GM12878 (cell line): Measurements from ENCODE around the gene MANBA. TPM values are rescaled to one million over a fixed set of nuclear protein-coding genes. Genes with fewer than 3 reads are reported as not detected.
A peak's percentile ranks its signal among the peaks of the same experiment; 100 is the strongest.

Experiments
- ATAC-seq: fragments of 200-7000 bp; cut with Tn5 transposase; 3 replicates; pipeline ENCODE4 v1.9.1; 2020; ENCODE audit warnings: mild to moderate bottlenecking, moderate library complexity
- BruUV-seq: library from RNA; stranded (reverse); fragments of 400-500 nt; replicated peaks from 2 replicates; lab custom pipeline; 2021; lab: Mats Ljungman, UMichigan
- CTCF ChIA-PET: fragments of 300-600 bp; sonication (Branson Sonifier 250); formaldehyde crosslinking; extraction: SDS; loops from one replicate; lab custom pipeline; 2021; ENCODE audit warnings: inconsistent platforms; lab: Yijun Ruan, JAX
- POLR2A ChIA-PET: fragments of 350-600 bp; formaldehyde crosslinking; extraction: SDS; loops from one replicate; lab custom pipeline; 2021; ENCODE audit warnings: inconsistent platforms; lab: Charles Lee
- RAD21 ChIA-PET: fragments of 300-600 bp; sonication (Branson Sonifier 250); formaldehyde crosslinking; loops from one replicate; lab custom pipeline; 2023; ENCODE audit warnings: antibody characterized with exemption; ENCODE audit not compliant: unreplicated experiment; lab: Charles Lee
- SMC1A ChIA-PET: fragments of 300-600 bp; sonication (Branson Sonifier 250); formaldehyde crosslinking; loops from one replicate; lab custom pipeline; 2023; ENCODE audit not compliant: unreplicated experiment, uncharacterized antibody; lab: Charles Lee
- DNase-seq: peaks from one replicate; pipeline ENCODE4 v3.0.0-alpha.2; 2011; ENCODE audit warnings: low read depth, low spot score
- FAIRE-seq: peaks from 3 replicates; lab custom pipeline; 2011; peaks lifted over from hg19 to GRCh38; lab: Jason Lieb, UNC
- H2AFZ ChIP-seq: 2 replicates; pipeline ENCODE4 v1.6.0; 2011; ENCODE audit warnings: low read depth, low read length, control low read depth; ENCODE audit not compliant: control insufficient read depth
- H3K27ac ChIP-seq: 2 replicates; pipeline ENCODE4 v1.5.1; 2011; ENCODE audit warnings: control low read depth; ENCODE audit not compliant: control insufficient read depth, insufficient read depth
- H3K27me3 ChIP-seq, 2 experiments: replicated peaks in 1 of 2; 2 replicates each; pipeline versions ENCODE4 v1.6.0 to v1.6.1; 2011; ENCODE audit warnings: low read length in 1 of 2; ENCODE audit not compliant: control insufficient read depth in 2 of 2, insufficient read depth in 2 of 2
- H3K36me3 ChIP-seq, 2 experiments: 2 replicates each; pipeline ENCODE4 v1.5.1; 2011; ENCODE audit warnings: low read length in 1 of 2; ENCODE audit not compliant: control insufficient read depth in 2 of 2, insufficient read depth in 2 of 2
- H3K4me1 ChIP-seq: 2 replicates; pipeline ENCODE4 v1.6.1; 2011; ENCODE audit warnings: mild to moderate bottlenecking, low read length, moderate library complexity, mixed read lengths; ENCODE audit not compliant: control insufficient read depth, insufficient read depth
- H3K4me2 ChIP-seq: 2 replicates; pipeline ENCODE4 v1.6.0; 2011; ENCODE audit warnings: control low read depth; ENCODE audit not compliant: control insufficient read depth, insufficient read depth
- H3K4me3 ChIP-seq: fragments of 200-600 bp; sonication (generic); 2 replicates; pipeline ENCODE4 v1.5.1; 2016
- H3K79me2 ChIP-seq: 2 replicates; pipeline ENCODE4 v1.6.0; 2011; ENCODE audit warnings: low read length; ENCODE audit not compliant: control insufficient read depth, insufficient read depth
- H3K9ac ChIP-seq: 2 replicates; pipeline ENCODE4 v1.8.0; 2011; ENCODE audit warnings: low read length, control low read depth, mixed read lengths; ENCODE audit not compliant: control insufficient read depth, insufficient read depth
- H3K9me3 ChIP-seq: replicated peaks from 3 replicates; pipeline ENCODE4 v1.5.1; 2011; ENCODE audit warnings: mild to moderate bottlenecking, low read length; ENCODE audit not compliant: control insufficient read depth, insufficient read depth
- H4K20me1 ChIP-seq: 2 replicates; pipeline ENCODE4 v1.6.0; 2011; ENCODE audit not compliant: control insufficient read depth, insufficient read depth
- BACH1 ChIP-seq: fragments of 450-650 bp; IDR thresholded peaks from 2 replicates; pipeline ENCODE4 v1.6.1; 2017; ENCODE audit warnings: mild to moderate bottlenecking, borderline replicate concordance
- BHLHE40 ChIP-seq, 2 experiments: fragments of 450-650 bp in 1 of 2; IDR thresholded peaks; 2 replicates each; pipeline ENCODE4 v1.6.1; 2011 to 2017; ENCODE audit warnings: low read depth in 2 of 2, borderline replicate concordance in 1 of 2, improper control_type of control experiment in 1 of 2, low read length in 1 of 2, mild to moderate bottlenecking in 1 of 2
- BRCA1 ChIP-seq: IDR thresholded peaks from 2 replicates; pipeline ENCODE4 v1.6.1; 2011; ENCODE audit warnings: low read depth, low read length, improper control_type of control experiment
- ESRRA ChIP-seq: IDR thresholded peaks from 2 replicates; pipeline ENCODE4 v1.6.1; 2012; ENCODE audit warnings: mild to moderate bottlenecking, low read length, improper control_type of control experiment
- GABPA ChIP-seq: IDR thresholded peaks from 2 replicates; pipeline ENCODE4 v1.6.1; 2014; ENCODE audit warnings: antibody characterized with exemption, low read depth, mild to moderate bottlenecking, inconsistent platforms
- NFYB ChIP-seq: IDR thresholded peaks from 2 replicates; pipeline ENCODE4 v1.6.1; 2011; ENCODE audit warnings: low read depth, mild to moderate bottlenecking, low read length, improper control_type of control experiment, moderate library complexity; ENCODE audit not compliant: insufficient read depth
- PML ChIP-seq: IDR thresholded peaks from 2 replicates; pipeline ENCODE4 v1.6.1; 2012; ENCODE audit warnings: low read length, inconsistent platforms
- POU2F2 ChIP-seq: IDR thresholded peaks from 3 replicates; pipeline ENCODE4 v1.6.1; 2011; ENCODE audit warnings: low read depth, mild to moderate bottlenecking, low read length, borderline replicate concordance
- RAD21 ChIP-seq: IDR thresholded peaks from 2 replicates; pipeline ENCODE4 v1.6.1; 2011; ENCODE audit warnings: mild to moderate bottlenecking, low read depth, low read length, moderate library complexity; ENCODE audit not compliant: insufficient read depth
- SUPT20H ChIP-seq: IDR thresholded peaks from 2 replicates; pipeline ENCODE4 v1.6.1; 2011; ENCODE audit warnings: low read depth, mild to moderate bottlenecking, low read length, moderate library complexity, borderline replicate concordance; ENCODE audit not compliant: control insufficient read depth
- TARDBP ChIP-seq: IDR thresholded peaks from 2 replicates; pipeline ENCODE4 v1.6.1; 2016; ENCODE audit warnings: borderline replicate concordance
- WGBS: methylation state at CpG from one replicate; pipeline ENCODE4 v1.1.6; 2016; ENCODE audit warnings: low lambda C conversion rate; ENCODE audit not compliant: insufficient replicate concordance, insufficient coverage; ENCODE audit errors: missing lambda C conversion rate; 5-methylcytosine and 5-hydroxymethylcytosine counted together
- in situ Hi-C: fragments of 300-500 bp; cut with MboI; formaldehyde crosslinking; loops from 9 replicates; pipeline ENCODE4 v1.14.3; 2018; ENCODE audit warnings: mixed read lengths
- intact Hi-C: fragments of 100-400 bp; cut with micrococcal nuclease; formaldehyde crosslinking; loops from one replicate; pipeline ENCODE4 v1.14.2; 2022; ENCODE audit not compliant: unreplicated experiment
- polyA plus RNA-seq, 11 experiments: library from polyadenylated mRNA; depleted of rRNA in 4 of 11; unstranded in 6 of 11; stranded (reverse) in 5 of 11; fragments of >200 nt; fragmentation: Nextera tagmentation in 4 of 11; fragmentation: Illumina TruSeq in 1 of 11; extraction: Ambion mirVana in 4 of 11; extraction: Trizol in 1 of 11; gene quantifications; 1 replicate in 1 of 11; 2 replicates in 10 of 11; pipeline versions ENCODE4 v1.2.1 to v1.2.3, GENCODE V29; 2011 to 2016; ENCODE audit warnings: inconsistent platforms in 2 of 11, missing spikeins in 2 of 11, low read depth in 1 of 11
- total RNA-seq, 4 experiments: library from RNA; depleted of rRNA in 3 of 4; stranded (reverse); fragments of >200 nt in 3 of 4; fragmentation: Illumina TruSeq in 1 of 4; extraction: Trizol in 1 of 4; gene quantifications; 2 replicates each; pipeline versions ENCODE4 v1.2.1 to v1.2.3, GENCODE V29; 2013 to 2021
- TF ChIP-seq, protein P1 (sequence below): fragments of 450-650 bp; conservative IDR thresholded peaks from 2 replicates; pipeline ENCODE4 v1.6.1; 2017; ENCODE audit warnings: mild to moderate bottlenecking, moderate library complexity
- TF ChIP-seq, protein P2 (sequence below), 3 experiments: IDR thresholded peaks in 2 of 3; conservative IDR thresholded peaks in 1 of 3; 2 replicates each; pipeline ENCODE4 v1.5.1; 2011; ENCODE audit warnings: low read depth in 3 of 3, low read length in 3 of 3, mild to moderate bottlenecking in 3 of 3, control low read depth in 2 of 3, moderate library complexity in 2 of 3, inconsistent platforms in 1 of 3, mixed read lengths in 1 of 3; ENCODE audit not compliant: control insufficient read depth in 2 of 3, insufficient read depth in 1 of 3; ENCODE audit errors: extremely low read depth in 1 of 3
- TF ChIP-seq, protein P3 (sequence below): fragments of 450-650 bp; IDR thresholded peaks from 2 replicates; pipeline ENCODE4 v1.6.1; 2016; ENCODE audit warnings: mild to moderate bottlenecking

Gene MANBA
- total and polyA plus RNA-seq, 10 of the 15 experiments (the other 5 are each of a cell fraction or from before 2014, with no cell fraction given) = 3.8 to 19.0 (median 12.5) TPM

DNA sequence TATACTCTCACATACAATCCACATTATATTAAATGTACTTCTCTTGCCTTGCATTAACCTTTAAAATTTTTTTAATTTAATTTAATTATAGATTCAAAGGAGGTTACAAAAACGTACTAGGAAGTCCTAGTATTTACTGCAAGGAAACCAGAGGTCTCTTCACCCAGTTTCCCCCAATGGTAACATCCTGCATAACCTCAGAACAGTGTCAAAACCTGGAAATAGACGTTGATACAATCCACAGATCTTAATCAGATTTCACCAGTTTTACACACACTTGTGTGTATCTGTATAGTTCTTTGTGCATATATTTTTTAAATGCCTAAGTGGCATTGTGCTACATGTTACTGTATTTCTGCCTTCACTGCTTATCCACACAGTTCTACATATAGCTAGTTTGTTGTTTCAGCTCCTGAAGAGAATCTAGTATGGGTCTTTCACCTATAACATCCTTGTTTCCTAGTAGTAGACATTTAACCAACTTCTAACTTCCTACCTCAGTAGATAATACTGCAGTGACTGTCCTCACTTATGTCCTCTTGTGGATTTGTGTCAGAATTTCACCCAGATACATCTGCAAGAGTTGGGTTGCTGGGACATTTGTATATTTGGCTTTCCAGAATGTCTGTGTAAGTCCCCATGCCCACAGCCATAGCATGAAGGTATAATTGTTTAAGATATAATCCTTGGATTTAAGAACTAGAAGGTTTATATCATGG lies 156.4 kb downstream of the MANBA start:
- TF ChIP-seq, protein P1, sequence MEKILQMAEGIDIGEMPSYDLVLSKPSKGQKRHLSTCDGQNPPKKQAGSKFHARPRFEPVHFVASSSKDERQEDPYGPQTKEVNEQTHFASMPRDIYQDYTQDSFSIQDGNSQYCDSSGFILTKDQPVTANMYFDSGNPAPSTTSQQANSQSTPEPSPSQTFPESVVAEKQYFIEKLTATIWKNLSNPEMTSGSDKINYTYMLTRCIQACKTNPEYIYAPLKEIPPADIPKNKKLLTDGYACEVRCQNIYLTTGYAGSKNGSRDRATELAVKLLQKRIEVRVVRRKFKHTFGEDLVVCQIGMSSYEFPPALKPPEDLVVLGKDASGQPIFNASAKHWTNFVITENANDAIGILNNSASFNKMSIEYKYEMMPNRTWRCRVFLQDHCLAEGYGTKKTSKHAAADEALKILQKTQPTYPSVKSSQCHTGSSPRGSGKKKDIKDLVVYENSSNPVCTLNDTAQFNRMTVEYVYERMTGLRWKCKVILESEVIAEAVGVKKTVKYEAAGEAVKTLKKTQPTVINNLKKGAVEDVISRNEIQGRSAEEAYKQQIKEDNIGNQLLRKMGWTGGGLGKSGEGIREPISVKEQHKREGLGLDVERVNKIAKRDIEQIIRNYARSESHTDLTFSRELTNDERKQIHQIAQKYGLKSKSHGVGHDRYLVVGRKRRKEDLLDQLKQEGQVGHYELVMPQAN = no peak
- TF ChIP-seq, protein P2, sequence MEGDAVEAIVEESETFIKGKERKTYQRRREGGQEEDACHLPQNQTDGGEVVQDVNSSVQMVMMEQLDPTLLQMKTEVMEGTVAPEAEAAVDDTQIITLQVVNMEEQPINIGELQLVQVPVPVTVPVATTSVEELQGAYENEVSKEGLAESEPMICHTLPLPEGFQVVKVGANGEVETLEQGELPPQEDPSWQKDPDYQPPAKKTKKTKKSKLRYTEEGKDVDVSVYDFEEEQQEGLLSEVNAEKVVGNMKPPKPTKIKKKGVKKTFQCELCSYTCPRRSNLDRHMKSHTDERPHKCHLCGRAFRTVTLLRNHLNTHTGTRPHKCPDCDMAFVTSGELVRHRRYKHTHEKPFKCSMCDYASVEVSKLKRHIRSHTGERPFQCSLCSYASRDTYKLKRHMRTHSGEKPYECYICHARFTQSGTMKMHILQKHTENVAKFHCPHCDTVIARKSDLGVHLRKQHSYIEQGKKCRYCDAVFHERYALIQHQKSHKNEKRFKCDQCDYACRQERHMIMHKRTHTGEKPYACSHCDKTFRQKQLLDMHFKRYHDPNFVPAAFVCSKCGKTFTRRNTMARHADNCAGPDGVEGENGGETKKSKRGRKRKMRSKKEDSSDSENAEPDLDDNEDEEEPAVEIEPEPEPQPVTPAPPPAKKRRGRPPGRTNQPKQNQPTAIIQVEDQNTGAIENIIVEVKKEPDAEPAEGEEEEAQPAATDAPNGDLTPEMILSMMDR (IDR thresholded peaks at IDR 0.05 in 2 of 3, conservative IDR thresholded peaks at IDR 0.05 in 1 of 3; ENCODE audit: control insufficient read depth in 2 of 3, extremely low read depth in 1 of 3, insufficient read depth in 1 of 3, low read depth in 3 of 3, low read length in 3 of 3) = 0 out of 6 replicates have a peak, but pooled peaks of 1 of the 3 experiments have one; percentile 5
- TF ChIP-seq ESRRA = no peak
- TF ChIP-seq BRCA1 = no peak
- no peak for TF ChIP-seq SUPT20H
- TF ChIP-seq RAD21 = 0 out of 2 replicates have a peak, but pooled peaks have one; percentile 23
- no peak for TF ChIP-seq TARDBP
- no peak for TF ChIP-seq GABPA
- no peak for TF ChIP-seq BHLHE40 (IDR thresholded peaks at IDR 0.05; ENCODE audit: borderline replicate concordance in 1 of 2, low read depth in 2 of 2, low read length in 1 of 2)
- TF ChIP-seq POU2F2 = no peak
- no peak for TF ChIP-seq NFYB
- no peak for TF ChIP-seq PML
- TF ChIP-seq BACH1 = no peak
- TF ChIP-seq, protein P3, sequence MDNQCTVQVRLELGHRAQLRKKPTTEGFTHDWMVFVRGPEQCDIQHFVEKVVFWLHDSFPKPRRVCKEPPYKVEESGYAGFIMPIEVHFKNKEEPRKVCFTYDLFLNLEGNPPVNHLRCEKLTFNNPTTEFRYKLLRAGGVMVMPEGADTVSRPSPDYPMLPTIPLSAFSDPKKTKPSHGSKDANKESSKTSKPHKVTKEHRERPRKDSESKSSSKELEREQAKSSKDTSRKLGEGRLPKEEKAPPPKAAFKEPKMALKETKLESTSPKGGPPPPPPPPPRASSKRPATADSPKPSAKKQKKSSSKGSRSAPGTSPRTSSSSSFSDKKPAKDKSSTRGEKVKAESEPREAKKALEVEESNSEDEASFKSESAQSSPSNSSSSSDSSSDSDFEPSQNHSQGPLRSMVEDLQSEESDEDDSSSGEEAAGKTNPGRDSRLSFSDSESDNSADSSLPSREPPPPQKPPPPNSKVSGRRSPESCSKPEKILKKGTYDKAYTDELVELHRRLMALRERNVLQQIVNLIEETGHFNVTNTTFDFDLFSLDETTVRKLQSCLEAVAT = no peak
- Histone ChIP-seq H3K4me1 (no peaks in the 10 kb centered on the region), H3K27me3 (no peaks in the 10 kb centered on the region), H3K27ac (no peak overlapping the region), H3K36me3 (peaks cover 15 to 45% of the 10 kb centered on the region in 2 experiments), H3K4me3 (no peak overlapping the region), H3K4me2 (no peak overlapping the region), H3K9me3 (no peaks in the 10 kb centered on the region), H3K79me2 (no peaks in the 10 kb centered on the region), H4K20me1 (no peaks in the 10 kb centered on the region), H3K9ac (no peak overlapping the region), H2AFZ (no peak overlapping the region)
- intact Hi-C loops = no loop called here
- DNase-seq (no peak), ATAC-seq (no peak; the same call in 2 of the 3 replicates), FAIRE-seq (no peak)
- in situ Hi-C loops = no loop called here
- BruUV-seq = no TSS peak
- ChIA-PET SMC1A (interaction anchor here (0.6 to 1.0 kb wide), 4 partner anchors 11 to 178 kb away, joined by 3 to 4 read pairs (median 3); no protein-coding TSS in a partner anchor), POLR2A (no interaction called here), RAD21 (interaction anchor here (0.6 kb wide), 1 partner anchor 173 kb away, joined by 3 read pairs; no protein-coding TSS in a partner anchor), CTCF (interaction anchor here (1.0 kb wide), 1 partner anchor 405 kb away, joined by 4 read pairs; no protein-coding TSS in a partner anchor)
- WGBS = 50% methylated on average over 2 of the region's 2 CpGs
